Smooth muscle cell (in vitro differentiated cells): ENCODE results near the gene VPS54. TPM values are rescaled to one million over a fixed set of nuclear protein-coding genes. Genes with fewer than 3 reads are reported as not detected.
A peak's percentile ranks its signal among the peaks of the same experiment; 100 is the strongest.
"Not testable (repeated sequence)": the region's sequence is repeated elsewhere in the genome, so short reads cannot be mapped to it uniquely, and the experiment has no call there.

ENCODE experiments used
- DNase-seq: peaks from one replicate; lab custom pipeline; 2025; ENCODE audit not compliant: unreplicated experiment; lab: John Stamatoyannopoulos, UW
- H2AFZ ChIP-seq: fragments of 200-600 bp; sonication (generic); 2 replicates; pipeline ENCODE4 v1.6.0; 2016; ENCODE audit warnings: antibody characterized with exemption, low read depth, mild to moderate bottlenecking
- H3F3A ChIP-seq: fragments of 200-600 bp; sonication (generic); 2 replicates; pipeline ENCODE4 v1.6.0; 2017; ENCODE audit warnings: antibody characterized with exemption, low read depth
- H3K27ac ChIP-seq: fragments of 200-600 bp; sonication (generic); 2 replicates; pipeline ENCODE4 v1.5.1; 2016; ENCODE audit warnings: low read depth, mild to moderate bottlenecking
- H3K27me3 ChIP-seq: fragments of 200-600 bp; sonication (generic); 2 replicates; pipeline ENCODE4 v1.6.1; 2016; ENCODE audit warnings: low read depth, mild to moderate bottlenecking
- H3K36me3 ChIP-seq: fragments of 200-600 bp; sonication (generic); 2 replicates; pipeline ENCODE4 v1.5.1; 2016; ENCODE audit warnings: low read depth
- H3K4me1 ChIP-seq: fragments of 200-600 bp; sonication (generic); 2 replicates; pipeline ENCODE4 v1.5.1; 2016; ENCODE audit warnings: low read depth
- H3K4me2 ChIP-seq: fragments of 200-600 bp; sonication (generic); 2 replicates; pipeline ENCODE4 v1.6.0; 2016; ENCODE audit warnings: mild to moderate bottlenecking
- H3K4me3 ChIP-seq: fragments of 200-600 bp; sonication (generic); 2 replicates; pipeline ENCODE4 v1.5.1; 2016; ENCODE audit warnings: mild to moderate bottlenecking
- H3K79me2 ChIP-seq: fragments of 200-600 bp; sonication (generic); 2 replicates; pipeline ENCODE4 v1.6.0; 2016; ENCODE audit warnings: low read depth, mild to moderate bottlenecking
- H3K9ac ChIP-seq: fragments of 200-600 bp; sonication (generic); 2 replicates; pipeline ENCODE4 v1.6.0; 2016; ENCODE audit warnings: low read depth
- H3K9me3 ChIP-seq: fragments of 200-600 bp; sonication (generic); replicated peaks from 2 replicates; pipeline ENCODE4 v1.5.1; 2016; ENCODE audit warnings: low read depth
- H4K20me1 ChIP-seq: fragments of 200-600 bp; sonication (generic); 2 replicates; pipeline ENCODE4 v1.6.0; 2016; ENCODE audit warnings: low read depth
- WGBS: methylation state at CpG from one replicate; pipeline ENCODE4 v1.1.7; 2016; ENCODE audit warnings: low lambda C conversion rate; 5-methylcytosine and 5-hydroxymethylcytosine counted together
- polyA plus RNA-seq: library from polyadenylated mRNA; unstranded; fragments of >200 nt; fragmentation: Nextera tagmentation; extraction: Ambion mirVana; gene quantifications from 2 replicates; pipeline ENCODE4 v1.2.1, GENCODE V29; 2016
- total RNA-seq: library from RNA; depleted of rRNA; stranded (reverse); fragments of >200 nt; gene quantifications from 2 replicates; pipeline ENCODE4 v1.2.3, GENCODE V29; 2014
- TF ChIP-seq, protein P1 (sequence below): fragments of 200-600 bp; sonication (generic); IDR thresholded peaks from 2 replicates; pipeline ENCODE4 v1.5.1; 2017; ENCODE audit warnings: borderline replicate concordance, mild to moderate bottlenecking, antibody characterized with exemption; ENCODE audit not compliant: insufficient read depth, poor library complexity, severe bottlenecking

The VPS54 gene
- total and polyA plus RNA-seq, 2 experiments from 2014 or later: 12.8 to 36.9 TPM

DNA sequence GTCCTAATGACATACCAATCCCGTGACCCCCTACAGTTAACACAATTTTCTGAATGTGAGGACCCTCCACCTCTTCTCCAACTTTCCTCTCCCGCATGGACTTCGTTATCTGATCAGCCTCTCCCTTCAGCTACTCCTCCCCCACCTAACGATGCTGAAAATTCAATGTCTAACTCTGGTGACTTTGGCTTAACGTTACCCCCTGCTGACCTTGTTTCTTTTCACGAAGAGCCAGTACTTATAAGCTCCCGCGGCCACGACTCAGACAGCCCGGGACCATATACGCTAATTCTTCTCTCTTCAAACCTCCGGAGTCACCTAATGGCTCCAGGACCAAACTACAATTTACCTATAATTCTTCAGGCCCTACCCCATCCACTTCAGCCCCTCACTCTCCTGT lies 29.2 kb downstream of the VPS54 start:
- H3K27me3 ChIP-seq: no peaks in the 10 kb centered on the region
- no peak overlapping the region for H2AFZ ChIP-seq
- 87% methylated on average over 12 of the region's 12 CpGs for WGBS
- no peak overlapping the region for H3K9ac ChIP-seq
- H3K4me2 ChIP-seq: no peak overlapping the region
- H3K79me2 ChIP-seq: peaks cover 55% of the 10 kb centered on the region
- peaks cover 14% of the 10 kb centered on the region for H4K20me1 ChIP-seq
- TF ChIP-seq, protein P1, sequence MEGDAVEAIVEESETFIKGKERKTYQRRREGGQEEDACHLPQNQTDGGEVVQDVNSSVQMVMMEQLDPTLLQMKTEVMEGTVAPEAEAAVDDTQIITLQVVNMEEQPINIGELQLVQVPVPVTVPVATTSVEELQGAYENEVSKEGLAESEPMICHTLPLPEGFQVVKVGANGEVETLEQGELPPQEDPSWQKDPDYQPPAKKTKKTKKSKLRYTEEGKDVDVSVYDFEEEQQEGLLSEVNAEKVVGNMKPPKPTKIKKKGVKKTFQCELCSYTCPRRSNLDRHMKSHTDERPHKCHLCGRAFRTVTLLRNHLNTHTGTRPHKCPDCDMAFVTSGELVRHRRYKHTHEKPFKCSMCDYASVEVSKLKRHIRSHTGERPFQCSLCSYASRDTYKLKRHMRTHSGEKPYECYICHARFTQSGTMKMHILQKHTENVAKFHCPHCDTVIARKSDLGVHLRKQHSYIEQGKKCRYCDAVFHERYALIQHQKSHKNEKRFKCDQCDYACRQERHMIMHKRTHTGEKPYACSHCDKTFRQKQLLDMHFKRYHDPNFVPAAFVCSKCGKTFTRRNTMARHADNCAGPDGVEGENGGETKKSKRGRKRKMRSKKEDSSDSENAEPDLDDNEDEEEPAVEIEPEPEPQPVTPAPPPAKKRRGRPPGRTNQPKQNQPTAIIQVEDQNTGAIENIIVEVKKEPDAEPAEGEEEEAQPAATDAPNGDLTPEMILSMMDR: no peak
- no peak for DNase-seq
- H3K9me3 ChIP-seq: no peaks in the 10 kb centered on the region
- H3K27ac ChIP-seq: no peak overlapping the region
- no peak overlapping the region for H3K4me3 ChIP-seq
- H3F3A ChIP-seq: no peaks in the 10 kb centered on the region
- no peaks in the 10 kb centered on the region for H3K36me3 ChIP-seq
- peaks cover 15% of the 10 kb centered on the region for H3K4me1 ChIP-seq

DNA sequence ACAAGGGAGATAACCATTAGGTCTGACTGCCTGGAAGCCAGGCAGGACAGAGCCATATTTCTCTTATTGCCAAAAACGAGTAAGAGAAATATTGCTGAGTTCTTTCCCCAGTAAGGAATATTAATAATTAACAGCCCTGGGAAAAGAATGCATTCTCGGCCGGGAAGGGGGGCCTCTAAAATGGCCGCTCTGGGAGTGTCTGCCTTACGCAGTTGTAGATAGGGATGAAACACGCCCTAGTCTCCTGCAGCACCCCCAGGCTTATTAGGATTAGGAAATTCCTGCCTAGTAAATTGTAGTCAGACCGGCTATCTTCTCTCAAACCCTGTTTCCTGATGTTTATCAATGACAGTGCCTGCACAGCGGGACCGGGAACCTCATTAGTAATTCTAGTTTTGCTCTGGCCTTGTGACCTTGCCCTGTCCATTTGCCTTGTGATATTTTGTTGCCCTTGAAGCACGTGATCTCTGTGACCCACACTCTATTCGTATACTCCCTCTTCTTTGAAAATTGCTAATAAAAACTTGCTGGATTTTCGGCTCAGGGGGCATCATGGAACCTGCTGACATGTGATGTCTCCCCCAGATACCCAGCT lies 30.3 kb downstream of the VPS54 start:
- not testable (repeated sequence) for H4K20me1 ChIP-seq, H2AFZ ChIP-seq
- H3K79me2 ChIP-seq: peaks cover 65% of the 10 kb centered on the region

DNA sequence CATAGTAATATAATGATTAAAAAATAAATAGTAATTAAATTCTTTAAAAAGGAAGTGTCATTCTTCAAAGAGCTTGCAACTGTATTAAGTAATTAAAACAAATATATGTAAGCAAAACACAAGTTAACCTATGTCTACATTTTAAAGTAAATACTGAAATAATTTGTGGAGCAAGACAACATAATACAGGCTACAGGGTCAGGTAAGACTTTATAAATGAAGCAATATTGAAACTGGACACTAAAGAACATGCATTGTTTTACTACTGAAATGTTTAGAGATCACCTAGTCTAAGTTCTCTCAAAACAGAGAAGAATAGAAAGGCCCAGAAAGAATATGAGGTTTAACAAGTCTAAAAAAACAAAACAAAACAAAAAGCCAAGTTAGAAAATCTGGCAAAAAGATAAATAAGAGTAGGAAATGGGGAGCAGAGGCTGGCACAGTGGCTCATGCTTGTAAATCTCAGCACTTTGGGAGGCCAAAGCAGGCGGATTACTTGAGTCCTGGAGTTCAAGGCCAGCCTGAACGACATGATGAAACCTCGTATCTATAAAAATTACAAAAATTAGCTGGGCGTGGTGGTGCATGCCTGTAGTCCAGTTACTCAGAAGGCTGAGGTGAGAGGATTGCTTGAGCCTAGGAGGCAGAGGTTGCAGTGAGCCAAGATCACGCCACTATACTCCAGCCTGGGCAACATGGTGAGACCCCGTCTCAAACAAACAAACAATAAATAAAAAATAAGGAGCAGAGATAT lies 34.4 kb downstream of the VPS54 start:
- no peaks in the 10 kb centered on the region for H3K27me3 ChIP-seq
- H4K20me1 ChIP-seq: no peaks in the 10 kb centered on the region
- peaks cover 55% of the 10 kb centered on the region for H3K79me2 ChIP-seq
- H2AFZ ChIP-seq: no peak overlapping the region
- no peak overlapping the region for H3K9ac ChIP-seq
- H3F3A ChIP-seq: no peaks in the 10 kb centered on the region
- WGBS: 74% methylated on average over 6 of the region's 6 CpGs
- H3K27ac ChIP-seq: peak overlapping the region; percentile 25
- H3K36me3 ChIP-seq: peaks cover 16% of the 10 kb centered on the region
- H3K4me3 ChIP-seq: no peak overlapping the region
- no peaks in the 10 kb centered on the region for H3K4me1 ChIP-seq
- no peak overlapping the region for H3K4me2 ChIP-seq
- DNase-seq: no peak
- no peaks in the 10 kb centered on the region for H3K9me3 ChIP-seq
- TF ChIP-seq, protein P1: no peak

More for the DNA sequence above, 30.3 kb downstream of the VPS54 start:
- not testable (repeated sequence) for H3K36me3 ChIP-seq, H3K27ac ChIP-seq, DNase-seq, H3K9ac ChIP-seq, H3K4me2 ChIP-seq, H3K9me3 ChIP-seq, H3F3A ChIP-seq, H3K4me3 ChIP-seq, H3K27me3 ChIP-seq
- 89% methylated on average over 12 of the region's 12 CpGs for WGBS
- peaks cover 11% of the 10 kb centered on the region for H3K4me1 ChIP-seq

DNA sequence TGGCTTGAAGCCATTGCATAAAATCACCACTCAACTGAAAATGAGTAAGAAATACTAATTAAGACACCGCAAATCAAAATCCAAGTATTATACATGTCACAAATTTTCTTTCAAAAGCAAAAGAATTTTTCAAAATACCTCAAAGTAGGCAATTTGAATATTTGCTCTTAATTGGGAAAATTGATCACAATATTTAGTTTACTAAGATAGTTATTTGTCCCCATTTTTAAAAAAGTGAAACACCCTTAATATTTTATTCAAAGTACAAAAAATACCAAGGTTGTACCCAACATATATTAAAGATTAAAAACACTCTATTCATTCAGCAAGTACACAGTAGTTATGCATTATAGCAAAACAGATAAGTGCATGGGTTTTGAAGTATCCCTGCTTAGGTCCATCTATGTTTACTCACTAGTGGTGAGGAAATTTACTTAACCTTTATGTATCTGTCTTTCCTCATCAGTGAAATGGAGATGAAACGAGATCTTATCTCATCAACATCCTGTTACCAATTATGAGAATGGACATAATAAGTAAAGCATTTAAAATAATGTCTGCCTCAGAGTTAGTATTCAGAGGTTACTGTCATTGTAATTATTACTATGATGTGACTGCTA lies 35.1 kb downstream of the VPS54 start:
- Histone ChIP-seq H3K4me3 (no peak overlapping the region), H3K79me2 (peaks cover 52% of the 10 kb centered on the region), H3K36me3 (peaks cover 19% of the 10 kb centered on the region), H3K27me3 (no peaks in the 10 kb centered on the region), H3K4me2 (no peak overlapping the region), H3K9me3 (no peaks in the 10 kb centered on the region), H4K20me1 (no peaks in the 10 kb centered on the region), H2AFZ (no peak overlapping the region), H3K4me1 (no peaks in the 10 kb centered on the region), H3K9ac (no peak overlapping the region), H3F3A (no peaks in the 10 kb centered on the region), H3K27ac (no peak overlapping the region)
- TF ChIP-seq, protein P1: no peak
- DNase-seq: no peak
- 67% methylated on average over 2 of the region's 2 CpGs for WGBS
